Measurements from ENCODE around the gene AKAP17A.

GRCh38 chrX:1581132-1581531 lies 10.3 kb upstream of the AKAP17A start:
- TF ChIP-seq CTCF (IDR thresholded peaks at IDR 0.05; ENCODE audit: low read depth, low read length) (peak; percentile 70), MAX (IDR thresholded peaks at IDR 0.05; ENCODE audit: low read depth, low read length) (no peak), MYC (IDR thresholded peaks at IDR 0.05; ENCODE audit: low read depth, low read length) (no peak), POLR2A (IDR thresholded peaks at IDR 0.05; ENCODE audit: extremely low read depth, insufficient read length) (no peak)

Measured in NB4 (cell line).